ENCODE measurements around the gene SLC9A6.
"Not testable (repeated sequence)": the region's sequence is repeated elsewhere in the genome, so short reads cannot be mapped to it uniquely, and the experiment has no call there.

The SLC9A6 gene

GRCh38 chrX:136080766-136081165 lies 95.5 kb downstream of the SLC9A6 start:
- TF ChIP-seq GLIS3 (CRISPR knock-in tag; IDR thresholded peaks at IDR 0.05) (no peak), SNAI2 (CRISPR knock-in tag; IDR thresholded peaks at IDR 0.05) (no peak), ZFP3 (CRISPR knock-in tag; IDR thresholded peaks at IDR 0.05) (no peak), ZFP30 (CRISPR knock-in tag; IDR thresholded peaks at IDR 0.05) (no peak), TCF4 (CRISPR knock-in tag; IDR thresholded peaks at IDR 0.05; ENCODE audit: borderline replicate concordance) (no peak), BACH2 (CRISPR knock-in tag; IDR thresholded peaks at IDR 0.05; ENCODE audit: borderline replicate concordance) (no peak)

GRCh38 chrX:136086521-136086920 lies 101.3 kb downstream of the SLC9A6 start:
- peak; percentile 66 for ATAC-seq

More at GRCh38 chrX:136080766-136081165, 95.5 kb downstream of the SLC9A6 start:
- ATAC-seq = no peak

GRCh38 chrX:136091898-136092297 lies 106.7 kb downstream of the SLC9A6 start:
- not testable (repeated sequence) for ATAC-seq

More at GRCh38 chrX:136086521-136086920, 101.3 kb downstream of the SLC9A6 start:
- no peak for TF ChIP-seq PATZ1 (CRISPR knock-in tag; IDR thresholded peaks at IDR 0.05; ENCODE audit: borderline replicate concordance)
- TF ChIP-seq GLIS3 (CRISPR knock-in tag; IDR thresholded peaks at IDR 0.05) = no peak
- TF ChIP-seq ARNTL (CRISPR knock-in tag; IDR thresholded peaks at IDR 0.05; ENCODE audit: borderline replicate concordance, low read depth) = no peak
- no peak for TF ChIP-seq ZNF565 (CRISPR knock-in tag; conservative IDR thresholded peaks at IDR 0.05; ENCODE audit: low read depth)
- no peak for TF ChIP-seq CSDC2 (CRISPR knock-in tag; IDR thresholded peaks at IDR 0.05)
- no peak for TF ChIP-seq ZC3H10 (CRISPR knock-in tag; IDR thresholded peaks at IDR 0.05)
- TF ChIP-seq ZNF8 (CRISPR knock-in tag; IDR thresholded peaks at IDR 0.05) = no peak
- TF ChIP-seq ZFP30 (CRISPR knock-in tag; IDR thresholded peaks at IDR 0.05) = no peak
- no peak for TF ChIP-seq CREB5 (CRISPR knock-in tag; IDR thresholded peaks at IDR 0.05; ENCODE audit: low read depth)
- no peak for TF ChIP-seq TOX (CRISPR knock-in tag; IDR thresholded peaks at IDR 0.05; ENCODE audit: borderline replicate concordance)
- no peak for TF ChIP-seq RARB (CRISPR knock-in tag; IDR thresholded peaks at IDR 0.05)
- TF ChIP-seq CSRNP3 (CRISPR knock-in tag; IDR thresholded peaks at IDR 0.05) = no peak
- no peak for TF ChIP-seq ISL1 (CRISPR knock-in tag; IDR thresholded peaks at IDR 0.05)
- TF ChIP-seq TSHZ2 (CRISPR knock-in tag; IDR thresholded peaks at IDR 0.05) = no peak
- TF ChIP-seq ZNF70 (CRISPR knock-in tag; IDR thresholded peaks at IDR 0.05) = no peak
- no peak for TF ChIP-seq BACH2 (CRISPR knock-in tag; IDR thresholded peaks at IDR 0.05; ENCODE audit: borderline replicate concordance)

GRCh38 chrX:136094962-136095361 lies 109.7 kb downstream of the SLC9A6 start:
- no peak for ATAC-seq
- TF ChIP-seq ZC3H10 (CRISPR knock-in tag; IDR thresholded peaks at IDR 0.05) (no peak), ARNTL (CRISPR knock-in tag; IDR thresholded peaks at IDR 0.05; ENCODE audit: borderline replicate concordance, low read depth) (no peak), POU6F1 (CRISPR knock-in tag; IDR thresholded peaks at IDR 0.05; ENCODE audit: borderline replicate concordance, low read depth) (no peak)

All from SK-N-SH treated with all-trans-retinoic acid at 6 μM for 48 hours (cell line).